IMR-90 (cell line): ENCODE measurements around the gene NPLOC4. TPM values are rescaled to one million over a fixed set of nuclear protein-coding genes. Genes with fewer than 3 reads are reported as not detected.

ENCODE experiments used
- ATAC-seq: fragments of 200-7000 bp; cut with Tn5 transposase; 2 replicates; pipeline ENCODE4 v1.9.1; 2020; ENCODE audit warnings: low read depth, mild to moderate bottlenecking, moderate library complexity
- BruUV-seq: library from RNA; stranded (reverse); fragments of 400-500 nt; replicated peaks from 2 replicates; lab custom pipeline; 2021; lab: Mats Ljungman, UMichigan
- CTCF ChIA-PET: fragments of 300-600 bp; formaldehyde crosslinking; extraction: SDS; loops from one replicate; lab custom pipeline; 2021; ENCODE audit warnings: antibody characterized with exemption; lab: Yijun Ruan, JAX
- POLR2A ChIA-PET: fragments of 300-600 bp; sonication (Branson Sonifier 250); formaldehyde crosslinking; loops from one replicate; lab custom pipeline; 2022; ENCODE audit warnings: antibody characterized with exemption; ENCODE audit not compliant: unreplicated experiment; lab: Charles Lee
- DNase-seq: peaks from one replicate; pipeline ENCODE4 v3.0.0; 2013
- H2AFZ ChIP-seq: replicated peaks from 2 replicates; pipeline ENCODE3; 2013; ENCODE audit warnings: low read length, mild to moderate bottlenecking; ENCODE audit not compliant: poor library complexity
- H2AK5ac ChIP-seq: 2 replicates; pipeline ENCODE4 v1.6.1; 2013; ENCODE audit warnings: low read depth, low read length, inconsistent platforms
- H2AK9ac ChIP-seq: replicated peaks from 2 replicates; pipeline ENCODE3; 2013; ENCODE audit warnings: mild to moderate bottlenecking, low read depth, low read length, moderate library complexity; ENCODE audit not compliant: poor library complexity
- H2BK120ac ChIP-seq: 2 replicates; pipeline ENCODE4 v1.6.1; 2013; ENCODE audit warnings: low read depth, low read length, inconsistent platforms
- H2BK15ac ChIP-seq: 3 replicates; pipeline ENCODE4 v1.6.1; 2013; ENCODE audit warnings: low read depth, low read length, inconsistent platforms
- H2BK20ac ChIP-seq: 2 replicates; pipeline ENCODE4 v1.6.1; 2013; ENCODE audit warnings: low read depth, mild to moderate bottlenecking, inconsistent platforms, low read length, moderate library complexity
- H2BK5ac ChIP-seq: 2 replicates; pipeline ENCODE4 v1.6.1; 2013; ENCODE audit warnings: mild to moderate bottlenecking, low read depth, low read length, inconsistent platforms; ENCODE audit not compliant: poor library complexity, severe bottlenecking
- H3K14ac ChIP-seq: replicated peaks from 2 replicates; pipeline ENCODE4 v1.6.1; 2013; ENCODE audit warnings: low read depth, low read length, inconsistent platforms
- H3K18ac ChIP-seq: 2 replicates; pipeline ENCODE4 v1.6.1; 2013; ENCODE audit warnings: low read depth, low read length, control low read depth
- H3K23ac ChIP-seq: 2 replicates; pipeline ENCODE4 v1.6.1; 2013; ENCODE audit warnings: low read depth, low read length, inconsistent platforms
- H3K27ac ChIP-seq: 2 replicates; pipeline ENCODE4 v1.5.1; 2013; ENCODE audit warnings: mild to moderate bottlenecking, control low read depth, low read length; ENCODE audit not compliant: insufficient read depth
- H3K27me3 ChIP-seq: 2 replicates; pipeline ENCODE4 v1.6.1; 2013; ENCODE audit warnings: low read length; ENCODE audit not compliant: control insufficient read depth, insufficient read depth
- H3K36me3 ChIP-seq: 2 replicates; pipeline ENCODE4 v1.6.1; 2013; ENCODE audit warnings: low read length, mixed read lengths; ENCODE audit not compliant: control insufficient read depth, insufficient read depth
- H3K4ac ChIP-seq: 2 replicates; pipeline ENCODE4 v1.6.1; 2013; ENCODE audit warnings: low read depth, low read length, inconsistent platforms
- H3K4me1 ChIP-seq: 2 replicates; pipeline ENCODE4 v1.6.1; 2013; ENCODE audit warnings: low read length, mixed read lengths; ENCODE audit not compliant: control insufficient read depth, insufficient read depth
- H3K4me2 ChIP-seq: 2 replicates; pipeline ENCODE4 v1.6.1; 2013; ENCODE audit warnings: low read depth, mild to moderate bottlenecking, control low read depth, low read length, moderate library complexity
- H3K4me3 ChIP-seq: 2 replicates; pipeline ENCODE4 v1.5.1; 2013; ENCODE audit warnings: low read depth, mild to moderate bottlenecking, control low read depth, low read length, moderate library complexity; ENCODE audit not compliant: insufficient read depth
- H3K56ac ChIP-seq: 2 replicates; pipeline ENCODE4 v1.6.1; 2013; ENCODE audit warnings: low read length, inconsistent platforms; ENCODE audit not compliant: insufficient read depth; ENCODE audit errors: extremely low read depth
- H3K79me1 ChIP-seq, 2 experiments: 2 replicates each; pipeline ENCODE4 v1.6.1; 2013; ENCODE audit warnings: low read length in 2 of 2, inconsistent platforms in 1 of 2, low read depth in 1 of 2
- H3K9ac ChIP-seq: 2 replicates; pipeline ENCODE4 v1.6.1; 2013; ENCODE audit warnings: low read depth, low read length, control low read depth
- H3K9me1 ChIP-seq: 2 replicates; pipeline ENCODE4 v1.6.1; 2013; ENCODE audit warnings: low read length, inconsistent platforms; ENCODE audit not compliant: insufficient read depth
- H3K9me3 ChIP-seq: 2 replicates; pipeline ENCODE4 v1.6.1; 2013; ENCODE audit warnings: low read length; ENCODE audit not compliant: control insufficient read depth, insufficient read depth
- H4K20me1 ChIP-seq: 2 replicates; pipeline ENCODE4 v1.6.1; 2013; ENCODE audit warnings: low read length, inconsistent platforms; ENCODE audit not compliant: insufficient read depth
- H4K5ac ChIP-seq: 2 replicates; pipeline ENCODE4 v1.6.1; 2013; ENCODE audit warnings: mild to moderate bottlenecking, low read depth, low read length, control low read depth
- H4K8ac ChIP-seq, 2 experiments: 2 replicates each; pipeline ENCODE4 v1.6.1; 2013; ENCODE audit warnings: low read depth in 2 of 2, low read length in 2 of 2, control low read depth in 1 of 2, inconsistent platforms in 1 of 2
- H4K91ac ChIP-seq: 2 replicates; pipeline ENCODE4 v1.6.1; 2013; ENCODE audit warnings: low read depth, low read length, inconsistent platforms; ENCODE audit not compliant: insufficient read depth
- BHLHE40 ChIP-seq: fragments of 150-350 bp; IDR thresholded peaks from 2 replicates; pipeline ENCODE4 v1.6.1; 2016; ENCODE audit warnings: mild to moderate bottlenecking, low read depth, low read length
- CHD1 ChIP-seq: IDR thresholded peaks from 2 replicates; pipeline ENCODE4 v1.6.1; 2012; ENCODE audit warnings: low read depth, low read length, improper control_type of control experiment
- CTCF ChIP-seq: conservative IDR thresholded peaks from 2 replicates; pipeline ENCODE4 v1.5.1; 2012; ENCODE audit warnings: mild to moderate bottlenecking, low read depth, low read length, improper control_type of control experiment
- ELK1 ChIP-seq: fragments of 150-350 bp; IDR thresholded peaks from 2 replicates; pipeline ENCODE4 v1.6.1; 2016; ENCODE audit warnings: low read depth, mild to moderate bottlenecking, low read length, moderate library complexity, borderline replicate concordance
- FOS ChIP-seq: fragments of 150-350 bp; IDR thresholded peaks from 2 replicates; pipeline ENCODE4 v1.6.1; 2016; ENCODE audit warnings: low read depth, low read length
- MAZ ChIP-seq: IDR thresholded peaks from 2 replicates; pipeline ENCODE4 v1.6.1; 2012; ENCODE audit warnings: low read depth, mild to moderate bottlenecking, low read length, improper control_type of control experiment, moderate library complexity, borderline replicate concordance
- MXI1 ChIP-seq: IDR thresholded peaks from 2 replicates; pipeline ENCODE4 v1.6.1; 2012; ENCODE audit warnings: low read depth, mild to moderate bottlenecking, low read length, moderate library complexity, borderline replicate concordance
- NFE2L2 ChIP-seq: fragments of 150-350 bp; IDR thresholded peaks from 2 replicates; pipeline ENCODE4 v1.6.1; 2016; ENCODE audit warnings: low read depth, mild to moderate bottlenecking, low read length
- RCOR1 ChIP-seq: IDR thresholded peaks from 2 replicates; pipeline ENCODE4 v1.6.1; 2012; ENCODE audit warnings: mild to moderate bottlenecking, low read length, improper control_type of control experiment; ENCODE audit not compliant: insufficient replicate concordance
- RFX5 ChIP-seq: IDR thresholded peaks from 2 replicates; pipeline ENCODE4 v1.8.0; 2012; ENCODE audit warnings: low read depth, mild to moderate bottlenecking, low read length, moderate library complexity
- SMC3 ChIP-seq: fragments of 150-350 bp; IDR thresholded peaks from 2 replicates; pipeline ENCODE4 v1.6.1; 2016; ENCODE audit warnings: low read depth, mild to moderate bottlenecking, antibody characterized with exemption, low read length, moderate library complexity
- WGBS, 2 experiments: methylation state at CpG; one replicate each; pipeline versions ENCODE4 v1.1.5 to v1.1.7; 2013; ENCODE audit warnings: missing lambda C conversion rate in 2 of 2; ENCODE audit not compliant: insufficient read length in 1 of 2; ENCODE audit errors: extremely low coverage in 2 of 2; 5-methylcytosine and 5-hydroxymethylcytosine counted together
- dilution Hi-C: fragments of 300-500 bp; cut with HindIII; formaldehyde crosslinking; loops from one replicate; pipeline ENCODE4 v1.14.3; 2018; ENCODE audit warnings: low sequenced_read_pairs; ENCODE audit not compliant: unreplicated experiment
- in situ Hi-C: fragments of 300-500 bp; cut with MboI; formaldehyde crosslinking; loops from 3 replicates; pipeline ENCODE4 v1.14.3; 2019; ENCODE audit warnings: low sequenced_read_pairs, inconsistent platforms, mixed read lengths
- intact Hi-C: fragments of 100-400 bp; cut with micrococcal nuclease; formaldehyde crosslinking; loops from 2 replicates; pipeline ENCODE4 v1.10.0; 2022
- polyA plus RNA-seq, 3 experiments: library from polyadenylated mRNA; depleted of rRNA; stranded (reverse); fragments of >200 nt; gene quantifications; 2 replicates each; pipeline ENCODE4 v1.2.3, GENCODE V29; 2012; ENCODE audit warnings: low replicate concordance in 1 of 3
- total RNA-seq: library from RNA; depleted of rRNA; stranded (reverse); fragments of >200 nt; gene quantifications from 2 replicates; pipeline ENCODE4 v1.2.3, GENCODE V29; 2012
- TF ChIP-seq, protein P1 (sequence below): fragments of 150-350 bp; IDR thresholded peaks from 2 replicates; pipeline ENCODE4 v1.6.1; 2017; ENCODE audit warnings: mild to moderate bottlenecking, antibody characterized with exemption, low read length, low read depth

NPLOC4 gene
- total and polyA plus RNA-seq, 2 of the 4 experiments (the other 2 are of a cell fraction) = 70.4 to 78.3 TPM

DNA sequence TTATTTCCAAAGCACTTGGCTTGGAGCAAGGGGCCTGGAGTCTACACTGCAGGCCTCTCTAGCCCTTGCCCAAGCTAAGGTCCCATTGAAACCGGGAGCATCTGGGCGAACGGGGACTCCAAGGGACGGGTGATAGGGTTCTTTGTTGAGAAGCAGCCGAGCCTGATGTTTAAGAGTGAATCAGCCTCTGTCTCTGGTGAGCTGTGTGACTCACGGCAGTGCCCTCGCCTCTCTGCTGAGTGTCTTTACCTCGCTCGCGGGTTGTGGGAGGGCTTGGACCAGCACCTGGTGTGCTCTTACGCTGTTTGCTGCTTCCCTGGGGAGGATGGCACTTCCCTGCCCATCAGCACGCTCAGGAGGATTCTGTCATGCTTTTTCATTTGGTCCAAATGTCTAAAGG, 48.2 kb upstream of the NPLOC4 start (continued):
- TF ChIP-seq ELK1 (no peak), MXI1 (peak; percentile 33; the same call in 1 of the 2 replicates), RCOR1 (peak; percentile 81)

- 10% methylated on average over 4 of the region's 16 CpGs; no CpG with 5 or more reads in 1 of the 2 experiments for WGBS, 2 experiments
- H2AK9ac ChIP-seq = peak overlapping the region; percentile 97
- H2BK20ac ChIP-seq = no peak overlapping the region
- H3K14ac ChIP-seq = peak overlapping the region; percentile 79
- peak overlapping the region; percentile 99 for H2AK5ac ChIP-seq
- H3K79me1 ChIP-seq = peaks cover 15 to 76% of the 10 kb centered on the region in 2 experiments; a peak in 3 of 4 replicates
- H3K27me3 ChIP-seq = no peaks in the 10 kb centered on the region
- H3K27ac ChIP-seq = peak overlapping the region; percentile 81
- POLR2A ChIA-PET = interaction anchor here (0.6 kb wide), 1 partner anchor 50 kb away, joined by 10 read pairs; no protein-coding TSS in a partner anchor
- intact Hi-C loops = no loop called here
- ATAC-seq (no peak; the same call in 1 of the 2 replicates), DNase-seq (peak; percentile 88)
- TSS peak; percentile 72 for BruUV-seq
- H3K4me1 ChIP-seq = peaks cover 10% of the 10 kb centered on the region
- peak overlapping the region; percentile 56; the same call in 1 of the 2 replicates for H3K18ac ChIP-seq
- H3K4me2 ChIP-seq = peak overlapping the region; percentile 99
- peak overlapping the region; percentile 90 for H3K9ac ChIP-seq
- H2BK120ac ChIP-seq = peak overlapping the region; percentile 21; the same call in 1 of the 2 replicates
- peak overlapping the region; percentile 87 for H2AFZ ChIP-seq
- peak overlapping the region; percentile 64; the same call in 1 of the 2 replicates for H3K56ac ChIP-seq
- H4K8ac ChIP-seq = peak overlapping the region; percentile 65 to 95
- H3K36me3 ChIP-seq = peaks cover 42% of the 10 kb centered on the region
- CTCF ChIA-PET = no interaction called here
- H3K4me3 ChIP-seq = peak overlapping the region; percentile 59
- H3K9me3 ChIP-seq = no peaks in the 10 kb centered on the region
- H3K4ac ChIP-seq = peak overlapping the region; percentile 82
- peaks cover 6% of the 10 kb centered on the region; the same call in 1 of the 2 replicates for H3K9me1 ChIP-seq
- H2BK15ac ChIP-seq = no peak overlapping the region; the same call in 2 of the 3 replicates
- H3K23ac ChIP-seq = peak overlapping the region; percentile 98
- H2BK5ac ChIP-seq = peak overlapping the region; percentile 75
- H4K20me1 ChIP-seq = peaks cover 56% of the 10 kb centered on the region
- dilution Hi-C loops = no loop called here
- H4K91ac ChIP-seq = peak overlapping the region; percentile 75
- H4K5ac ChIP-seq = peak overlapping the region; percentile 72
- in situ Hi-C loops = no loop called here
- TF ChIP-seq FOS (peak; percentile 73), SMC3 (no peak), RFX5 (no peak), CHD1 (no peak), MAZ (no peak), NFE2L2 (no peak; the same call in 1 of the 2 replicates), RCOR1 (no peak), CTCF (no peak), BHLHE40 (peak; percentile 71)
- TF ChIP-seq, protein P1, sequence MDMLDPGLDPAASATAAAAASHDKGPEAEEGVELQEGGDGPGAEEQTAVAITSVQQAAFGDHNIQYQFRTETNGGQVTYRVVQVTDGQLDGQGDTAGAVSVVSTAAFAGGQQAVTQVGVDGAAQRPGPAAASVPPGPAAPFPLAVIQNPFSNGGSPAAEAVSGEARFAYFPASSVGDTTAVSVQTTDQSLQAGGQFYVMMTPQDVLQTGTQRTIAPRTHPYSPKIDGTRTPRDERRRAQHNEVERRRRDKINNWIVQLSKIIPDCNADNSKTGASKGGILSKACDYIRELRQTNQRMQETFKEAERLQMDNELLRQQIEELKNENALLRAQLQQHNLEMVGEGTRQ = peak; percentile 66
Measured at GRCh38 chr17:81684442-81684911, 47.6 kb upstream of the NPLOC4 start.
